T-helper 2 cell treated with Interferon-gamma antibody and Interleukin-4, amounts not matched to agents 5 μg/mL and 100 μg/mL, for 36 hours (primary cell): ENCODE data around the gene HOXD10.

ENCODE experiments used
- DNase-seq: peaks from one replicate; pipeline ENCODE4 v3.0.0; 2021; ENCODE audit warnings: low spot score
- H3K27ac Mint-ChIP-seq: one replicate; pipeline ENCODE4 v1.8.0; 2021; ENCODE audit warnings: mild to moderate bottlenecking, mixed read lengths
- H3K27me3 Mint-ChIP-seq: one replicate; pipeline ENCODE4 v1.8.0; 2021; ENCODE audit warnings: low read depth, mixed read lengths
- H3K36me3 Mint-ChIP-seq: one replicate; pipeline ENCODE4 v1.8.0; 2021; ENCODE audit warnings: low read depth, mixed read lengths
- H3K4me1 Mint-ChIP-seq: one replicate; pipeline ENCODE4 v1.8.0; 2021; ENCODE audit warnings: low read depth, mixed read lengths
- H3K4me3 Mint-ChIP-seq: one replicate; pipeline ENCODE4 v1.8.0; 2022; ENCODE audit warnings: mild to moderate bottlenecking, moderate library complexity, mixed read lengths
- H3K9me3 Mint-ChIP-seq: one replicate; pipeline ENCODE4 v1.8.0; 2021; ENCODE audit warnings: mixed read lengths

HOXD10 gene

DNA sequence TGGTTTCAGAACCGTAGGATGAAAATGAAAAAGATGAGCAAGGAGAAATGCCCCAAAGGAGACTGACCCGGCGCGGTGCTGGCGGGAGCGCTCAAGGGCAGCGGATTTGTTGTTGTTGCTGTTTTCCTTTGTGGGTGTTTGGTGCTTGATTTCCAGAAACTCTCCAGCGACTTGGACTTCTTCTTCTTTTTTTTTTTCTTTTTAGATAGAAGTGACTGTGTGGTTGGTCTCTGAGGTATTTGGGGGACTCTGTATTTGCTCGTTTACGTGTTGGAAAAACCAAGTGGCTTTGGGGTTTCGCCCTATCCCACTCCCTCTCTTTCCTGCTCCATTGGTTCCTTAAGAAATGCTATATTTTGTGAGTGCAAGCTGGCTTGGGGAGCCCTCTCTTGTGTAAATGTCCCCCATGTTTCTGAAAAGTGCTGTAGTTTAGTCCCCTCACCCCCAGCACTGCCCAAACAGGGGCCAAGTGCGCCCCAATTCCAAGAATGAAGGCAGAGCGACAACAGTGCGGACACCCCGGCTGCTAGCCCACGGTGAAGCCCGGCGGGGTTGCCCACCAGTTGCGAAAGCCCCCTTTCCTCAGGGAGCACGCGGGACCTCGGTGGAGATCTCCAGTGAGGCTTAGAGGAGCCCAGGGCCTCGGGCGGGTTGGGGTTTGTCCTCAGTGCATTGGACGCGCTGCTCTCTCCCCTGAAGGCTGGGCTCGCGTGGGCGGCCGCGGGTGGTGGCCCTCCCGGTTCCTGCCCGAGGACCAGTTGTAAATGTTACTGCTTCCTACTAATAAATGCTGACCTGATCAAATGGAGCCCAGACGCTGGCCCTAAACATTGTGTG is 7.8 kb downstream of the HOXD10 start:
- DNase-seq, result no peak
- H3K4me3 Mint-ChIP-seq, result no peak overlapping the region
- no peaks in the 10 kb centered on the region for H3K9me3 Mint-ChIP-seq
- peak overlapping the region; percentile 76 for H3K27ac Mint-ChIP-seq
- H3K4me1 Mint-ChIP-seq, result no peaks in the 10 kb centered on the region
- H3K27me3 Mint-ChIP-seq, result peaks cover 85% of the 10 kb centered on the region
- no peaks in the 10 kb centered on the region for H3K36me3 Mint-ChIP-seq

DNA sequence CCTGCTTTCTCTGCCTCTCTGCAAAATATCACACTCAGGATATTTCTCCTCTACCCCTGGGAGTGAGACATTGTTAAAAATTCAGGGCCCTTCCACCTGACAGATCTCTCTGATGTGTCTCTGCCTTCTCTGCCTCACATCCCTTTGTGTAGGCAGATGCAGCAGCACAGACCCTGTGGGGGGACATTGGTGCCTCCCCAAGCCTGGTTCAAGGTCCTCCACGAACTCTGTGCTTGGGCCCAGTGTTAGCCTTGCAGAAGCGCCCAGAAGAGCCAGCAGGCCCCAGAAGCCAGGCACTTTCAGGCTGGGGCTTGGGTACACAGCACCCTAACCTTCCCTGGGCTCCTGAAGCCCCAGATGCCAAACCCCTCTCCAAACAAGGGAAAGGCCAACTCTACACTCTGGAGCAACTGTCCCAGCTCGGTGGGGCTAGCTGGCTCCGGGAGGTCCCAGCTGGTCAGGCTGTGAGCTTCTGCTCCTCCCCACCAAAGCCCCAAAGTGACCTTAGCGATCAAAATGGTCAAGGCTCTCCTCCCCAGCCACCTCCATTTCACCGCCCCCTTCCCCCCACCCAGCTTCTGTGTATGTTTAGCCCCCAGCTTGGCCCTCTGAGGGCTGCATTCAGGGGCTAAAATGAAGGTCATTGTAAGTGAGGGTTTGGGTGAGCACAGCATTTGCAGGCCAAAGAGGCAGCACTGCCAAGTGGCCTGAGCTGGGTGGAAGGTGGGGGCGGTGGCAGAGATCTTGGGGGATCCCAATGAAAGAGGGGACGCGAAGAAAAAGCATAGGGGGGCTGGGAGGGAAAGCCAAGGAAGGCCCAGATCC is 8.6 kb downstream of the HOXD10 start:
- H3K36me3 Mint-ChIP-seq, result no peaks in the 10 kb centered on the region
- peak overlapping the region; percentile 8 for H3K27ac Mint-ChIP-seq
- no peak overlapping the region for H3K4me3 Mint-ChIP-seq
- no peak for DNase-seq
- no peaks in the 10 kb centered on the region for H3K9me3 Mint-ChIP-seq
- peaks cover 77% of the 10 kb centered on the region for H3K27me3 Mint-ChIP-seq
- H3K4me1 Mint-ChIP-seq, result no peaks in the 10 kb centered on the region

DNA sequence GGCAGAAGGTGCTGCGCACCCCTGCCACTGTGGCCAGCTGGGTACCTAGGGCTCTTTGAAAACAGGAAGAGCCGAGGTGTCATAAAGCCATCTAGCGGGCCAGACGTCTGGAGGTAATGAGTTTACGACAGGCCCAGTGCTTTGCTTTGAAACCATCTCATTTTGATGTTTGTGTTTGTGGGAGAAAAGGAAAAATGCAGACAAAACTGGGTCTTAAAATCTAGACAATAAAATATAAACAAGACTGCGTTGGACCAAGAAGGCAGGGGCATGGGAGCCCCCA is 9.1 kb downstream of the HOXD10 start:
- no peaks in the 10 kb centered on the region for H3K36me3 Mint-ChIP-seq
- H3K4me3 Mint-ChIP-seq, result no peak overlapping the region
- peaks cover 73% of the 10 kb centered on the region for H3K27me3 Mint-ChIP-seq
- DNase-seq, result no peak
- H3K27ac Mint-ChIP-seq, result no peak overlapping the region
- no peaks in the 10 kb centered on the region for H3K9me3 Mint-ChIP-seq
- no peaks in the 10 kb centered on the region for H3K4me1 Mint-ChIP-seq

DNA sequence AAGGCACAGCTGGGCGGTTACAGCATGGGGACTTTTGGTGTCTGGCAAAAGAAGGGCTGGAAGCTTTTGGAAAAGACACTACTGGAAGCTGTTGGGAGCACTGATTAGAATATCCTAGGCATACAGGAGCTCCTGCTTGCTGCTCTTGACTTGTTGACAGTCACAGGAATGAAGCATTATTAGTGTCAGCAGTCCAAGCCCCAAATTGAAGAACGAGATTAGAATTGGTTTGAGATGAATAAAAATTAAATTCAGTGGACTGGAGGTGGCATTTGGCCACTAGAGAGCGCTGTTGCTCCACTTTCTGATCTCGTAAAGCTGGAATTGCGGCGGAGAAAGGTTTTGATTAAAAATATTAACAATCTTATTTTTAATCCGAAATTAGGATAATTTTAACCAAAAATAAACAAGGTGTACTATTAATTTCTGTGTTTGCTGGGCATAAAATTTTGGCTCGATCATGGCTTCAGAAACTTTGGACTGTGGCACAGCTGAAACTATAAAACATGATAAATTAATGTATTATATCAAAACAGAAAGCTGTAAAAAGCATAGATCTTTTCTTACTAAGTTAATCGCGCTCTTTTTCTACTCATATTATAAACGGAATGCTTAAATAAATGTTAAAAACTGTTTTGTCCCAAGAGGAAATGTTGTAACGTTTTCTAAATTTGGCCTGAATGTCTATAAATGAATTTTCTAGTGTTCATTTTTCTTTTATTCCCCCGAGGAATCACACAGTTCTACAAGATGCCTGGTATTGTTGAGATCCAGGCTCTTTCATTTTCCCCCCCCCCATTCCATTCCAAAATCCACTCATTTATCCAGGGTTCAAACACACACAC is 10.6 kb downstream of the HOXD10 start:
- Mint-ChIP-seq H3K9me3 (no peaks in the 10 kb centered on the region), H3K4me1 (peaks cover 2% of the 10 kb centered on the region), H3K27me3 (peaks cover 78% of the 10 kb centered on the region), H3K4me3 (no peak overlapping the region), H3K36me3 (no peaks in the 10 kb centered on the region), H3K27ac (peak overlapping the region; percentile 55)
- no peak for DNase-seq

DNA sequence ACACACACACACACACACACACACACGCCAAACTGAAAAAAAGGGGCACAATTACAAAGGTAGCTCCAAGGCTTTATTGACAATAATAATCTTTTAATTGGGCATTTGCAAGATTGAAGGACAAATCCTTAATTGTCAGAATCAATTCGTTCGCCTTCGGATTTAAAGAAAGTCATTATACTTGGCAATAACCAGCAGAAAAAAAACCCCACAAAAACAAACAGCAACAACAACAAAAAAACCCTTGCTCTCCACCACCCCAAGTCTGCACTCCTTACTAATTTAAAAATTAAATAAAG is 11.1 kb downstream of the HOXD10 start:
- Mint-ChIP-seq H3K27me3 (peaks cover 81% of the 10 kb centered on the region), H3K9me3 (no peaks in the 10 kb centered on the region), H3K4me1 (peaks cover 5% of the 10 kb centered on the region), H3K36me3 (peaks cover 1% of the 10 kb centered on the region), H3K27ac (peak overlapping the region; percentile 53), H3K4me3 (no peak overlapping the region)
- no peak for DNase-seq

DNA sequence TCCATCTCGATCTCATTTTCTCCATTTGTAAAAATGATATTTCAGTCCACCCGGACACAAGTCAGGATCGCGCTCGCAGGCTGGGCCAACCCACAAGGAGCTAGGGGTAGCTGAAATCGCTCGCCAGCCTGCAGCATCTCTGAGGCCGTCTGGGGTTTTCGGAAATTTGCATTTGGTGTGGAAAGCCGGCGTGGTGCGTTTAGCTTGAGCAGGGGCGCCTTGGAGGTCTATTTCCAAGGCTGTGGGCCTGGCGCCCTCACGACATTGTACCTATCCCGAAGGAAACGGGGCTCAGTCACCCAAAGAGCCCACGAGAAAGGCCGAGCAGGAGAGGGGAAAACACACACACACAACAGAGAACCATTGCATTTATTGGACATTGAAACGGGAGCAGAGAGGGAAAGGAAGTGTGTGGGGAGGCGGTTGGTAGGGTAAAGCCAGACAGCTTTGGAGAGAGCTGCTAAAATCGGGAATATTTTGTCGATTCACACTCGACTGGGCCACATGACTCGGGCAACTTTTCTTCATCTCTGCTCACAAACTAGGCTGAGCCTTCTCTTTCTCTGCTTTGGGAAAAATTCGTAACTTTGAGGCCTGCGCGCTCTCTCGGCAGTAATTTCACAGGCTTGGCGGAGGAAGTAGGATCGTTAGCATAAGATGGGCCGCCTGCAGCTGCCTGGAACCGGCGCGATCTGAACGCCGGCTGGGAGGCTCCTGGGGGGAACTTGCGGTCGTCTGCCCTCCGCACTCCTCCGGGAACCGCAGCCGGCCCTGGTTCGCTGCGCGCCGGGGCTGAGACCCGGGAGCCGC is 11.8 kb downstream of the HOXD10 start:
- Mint-ChIP-seq H3K9me3 (no peaks in the 10 kb centered on the region), H3K27ac (peak overlapping the region; percentile 79), H3K4me3 (no peak overlapping the region), H3K27me3 (peaks cover 85% of the 10 kb centered on the region), H3K36me3 (peaks cover 1% of the 10 kb centered on the region), H3K4me1 (peaks cover 5% of the 10 kb centered on the region)
- DNase-seq, result no peak

DNA sequence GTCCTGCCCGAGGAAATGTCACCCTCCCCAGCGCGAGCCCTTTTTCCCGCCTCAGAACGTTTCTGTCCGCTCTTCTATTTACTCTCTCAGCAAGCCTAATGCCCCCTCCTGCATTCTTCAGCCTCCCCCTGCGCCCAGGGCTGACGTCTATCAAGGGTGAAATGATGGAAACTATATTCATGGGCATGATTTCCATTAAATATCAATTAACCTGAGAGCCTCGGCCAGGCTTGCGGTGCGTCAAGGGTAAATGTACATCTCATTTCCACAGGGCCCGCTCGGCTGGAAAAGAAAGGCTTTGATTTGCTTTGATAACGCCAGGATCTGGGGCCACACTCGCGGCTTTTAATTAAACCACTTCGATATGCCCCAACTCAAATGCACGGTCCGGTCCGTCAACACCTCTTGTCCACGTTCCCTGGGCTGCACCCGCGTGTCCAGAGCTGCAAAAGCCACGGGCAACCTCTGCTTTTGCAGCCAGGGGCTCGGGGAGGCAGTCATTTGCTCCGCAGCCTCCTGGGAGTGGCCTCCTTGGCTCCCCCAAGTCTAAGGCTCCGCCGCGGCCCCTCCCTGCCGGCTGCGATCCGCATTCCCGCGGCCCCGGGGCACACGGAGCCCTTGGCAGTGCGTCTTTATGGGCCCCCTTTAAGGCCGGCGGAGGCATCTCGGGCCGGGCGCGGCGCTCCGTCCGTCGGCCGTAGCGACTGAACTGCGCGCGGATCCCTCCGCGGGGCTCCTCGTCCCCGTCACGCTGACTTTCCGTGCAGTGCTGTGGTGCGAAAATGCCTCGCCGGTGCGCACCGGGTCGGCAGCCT is 12.6 kb downstream of the HOXD10 start, which contains the start of gene HOXD8:
TSS of gene HOXD8 (plus strand) at position 724 of the 815 bp plus-strand sequence. CDS start 662 bp downstream, outside the sequence.
- no peak for DNase-seq
- H3K27me3 Mint-ChIP-seq, result peaks cover 85% of the 10 kb centered on the region
- peaks cover 1% of the 10 kb centered on the region for H3K36me3 Mint-ChIP-seq
- H3K27ac Mint-ChIP-seq, result peak within 1 kb of the TSS; percentile 52
- peaks cover 5% of the 10 kb centered on the region for H3K4me1 Mint-ChIP-seq
- no peaks in the 10 kb centered on the region for H3K9me3 Mint-ChIP-seq
- H3K4me3 Mint-ChIP-seq, result peak within 1 kb of the TSS; percentile 49

DNA sequence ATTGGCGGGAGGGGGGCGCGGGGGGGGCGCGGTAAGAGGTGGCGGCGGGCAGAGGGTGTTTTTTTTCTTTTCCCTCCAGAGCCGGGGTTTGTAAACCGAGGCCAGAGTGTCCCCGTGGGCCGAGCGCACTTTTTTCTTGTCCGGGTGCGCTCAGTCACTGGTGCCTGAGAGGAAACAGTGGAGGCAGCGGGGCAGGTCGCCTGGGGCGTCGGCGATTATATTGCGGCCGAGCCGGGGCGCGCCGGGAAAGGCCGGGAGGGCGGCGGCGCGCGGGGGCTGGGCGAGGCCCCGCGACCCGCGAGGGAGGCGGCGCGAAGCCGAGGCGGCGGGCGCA is 13.2 kb downstream of the HOXD10 start:
- Mint-ChIP-seq H3K27me3 (peaks cover 85% of the 10 kb centered on the region), H3K36me3 (peaks cover 1% of the 10 kb centered on the region), H3K27ac (no peak overlapping the region), H3K9me3 (no peaks in the 10 kb centered on the region), H3K4me3 (no peak overlapping the region), H3K4me1 (peaks cover 5% of the 10 kb centered on the region)
- DNase-seq, result no peak

DNA sequence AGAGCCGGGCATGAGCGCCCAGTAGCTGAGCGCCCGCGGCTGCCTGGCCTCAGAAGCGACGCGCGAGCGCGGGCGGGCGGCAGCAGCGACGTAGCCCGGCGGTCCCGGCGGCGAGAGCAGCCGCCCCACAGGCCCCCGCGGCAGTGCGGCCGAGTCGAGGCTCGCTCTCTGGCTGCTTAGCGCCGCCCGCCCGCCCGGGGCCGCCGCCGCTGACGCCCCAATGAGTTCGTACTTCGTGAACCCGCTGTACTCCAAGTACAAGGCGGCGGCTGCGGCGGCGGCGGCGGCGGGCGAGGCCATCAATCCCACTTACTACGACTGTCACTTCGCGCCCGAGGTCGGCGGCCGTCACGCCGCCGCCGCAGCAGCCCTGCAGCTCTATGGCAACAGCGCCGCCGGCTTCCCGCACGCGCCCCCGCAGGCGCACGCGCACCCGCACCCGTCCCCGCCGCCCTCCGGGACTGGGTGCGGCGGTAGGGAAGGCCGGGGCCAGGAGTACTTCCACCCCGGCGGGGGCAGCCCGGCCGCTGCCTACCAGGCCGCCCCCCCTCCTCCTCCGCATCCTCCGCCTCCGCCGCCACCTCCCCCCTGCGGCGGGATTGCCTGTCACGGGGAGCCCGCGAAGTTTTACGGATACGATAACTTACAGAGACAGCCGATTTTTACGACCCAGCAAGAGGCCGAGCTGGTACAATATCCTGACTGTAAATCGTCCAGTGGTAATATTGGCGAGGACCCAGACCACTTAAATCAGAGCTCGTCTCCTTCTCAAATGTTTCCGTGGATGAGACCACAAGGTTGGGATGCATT is 13.8 kb downstream of the HOXD10 start:
- no peak for DNase-seq
- H3K27me3 Mint-ChIP-seq, result peaks cover 85% of the 10 kb centered on the region

DNA sequence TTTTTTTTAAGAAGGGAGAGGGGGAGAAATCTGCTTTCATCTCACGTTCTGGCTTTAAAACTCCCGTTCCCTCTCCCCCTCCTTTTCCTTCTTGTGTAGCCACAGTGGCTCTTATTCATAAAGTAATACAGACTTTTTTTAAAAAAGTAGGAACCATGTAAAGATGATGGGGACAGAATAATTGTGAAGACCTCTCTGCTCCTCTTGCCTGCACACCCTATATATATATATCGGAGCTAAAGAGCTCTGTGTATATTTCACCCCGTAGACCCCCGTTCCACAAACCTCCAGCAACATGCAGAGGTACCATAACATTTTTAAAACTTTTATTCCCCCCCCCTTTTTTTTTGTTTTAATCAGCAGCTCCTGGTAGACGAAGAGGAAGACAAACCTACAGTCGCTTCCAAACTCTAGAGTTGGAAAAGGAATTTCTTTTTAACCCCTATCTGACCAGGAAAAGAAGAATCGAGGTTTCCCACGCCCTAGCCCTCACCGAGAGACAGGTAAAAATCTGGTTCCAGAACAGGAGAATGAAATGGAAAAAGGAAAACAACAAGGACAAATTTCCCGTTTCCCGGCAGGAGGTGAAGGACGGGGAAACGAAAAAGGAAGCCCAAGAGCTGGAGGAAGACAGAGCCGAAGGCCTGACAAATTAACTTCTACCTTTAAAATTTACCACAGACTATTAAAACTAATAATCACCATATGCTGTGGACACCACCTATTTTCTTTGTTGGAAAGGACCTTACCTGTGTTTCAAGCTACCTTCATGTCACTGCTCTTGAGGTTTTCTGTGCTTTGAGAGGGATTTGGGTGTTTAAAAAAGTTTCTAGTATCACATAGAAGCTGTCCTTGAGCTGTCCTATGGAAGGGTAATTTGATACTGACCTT is 14.6 kb downstream of the HOXD10 start:
- no peak for DNase-seq
- H3K4me1 Mint-ChIP-seq, result peaks cover 9% of the 10 kb centered on the region
- H3K36me3 Mint-ChIP-seq, result peaks cover 1% of the 10 kb centered on the region
- H3K4me3 Mint-ChIP-seq, result peak overlapping the region; percentile 48
- H3K9me3 Mint-ChIP-seq, result no peaks in the 10 kb centered on the region
- H3K27me3 Mint-ChIP-seq, result peaks cover 85% of the 10 kb centered on the region
- H3K27ac Mint-ChIP-seq, result peak overlapping the region; percentile 80

More for the DNA sequence above, 13.8 kb downstream of the HOXD10 start:
- H3K4me1 Mint-ChIP-seq, result peaks cover 5% of the 10 kb centered on the region
- no peaks in the 10 kb centered on the region for H3K9me3 Mint-ChIP-seq
- peak overlapping the region; percentile 80 for H3K27ac Mint-ChIP-seq
- H3K4me3 Mint-ChIP-seq, result peak overlapping the region; percentile 43
- H3K36me3 Mint-ChIP-seq, result peaks cover 1% of the 10 kb centered on the region

DNA sequence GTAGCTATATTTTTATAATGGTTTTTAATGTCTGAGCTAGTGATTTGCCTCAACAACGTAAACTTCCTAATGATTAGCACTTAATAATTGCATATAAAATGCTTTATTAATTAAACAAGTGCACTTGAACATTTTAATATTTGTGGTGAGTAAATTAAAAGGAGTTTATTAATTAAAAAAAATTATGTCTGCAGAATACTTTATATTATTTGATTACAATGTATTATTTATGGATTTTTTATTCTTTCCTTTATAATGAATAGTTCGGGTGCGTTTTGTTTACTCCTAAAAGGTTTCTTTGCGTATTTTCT is 15.2 kb downstream of the HOXD10 start:
- Mint-ChIP-seq H3K9me3 (no peaks in the 10 kb centered on the region), H3K27me3 (peaks cover 84% of the 10 kb centered on the region), H3K27ac (no peak overlapping the region), H3K4me3 (no peak overlapping the region), H3K36me3 (peaks cover 1% of the 10 kb centered on the region), H3K4me1 (peaks cover 9% of the 10 kb centered on the region)
- DNase-seq, result no peak
